ENCODE measurements around the gene LMBRD2. TPM values are rescaled to one million over a fixed set of nuclear protein-coding genes. Genes with fewer than 3 reads are reported as not detected.

LMBRD2 gene
- total RNA-seq, 1 experiment from 2014 or later: 15.2 TPM

- DNase-seq: no peak
- Histone ChIP-seq H3K4me1 (peaks cover 8% of the 10 kb centered on the region), H3K4me3 (ENCODE audit: low read depth, low read length) (no peak overlapping the region), H3K36me3 (ENCODE audit: control insufficient read depth, insufficient read depth, low read length) (peaks cover 5% of the 10 kb centered on the region), H3K9me3 (no peaks in the 10 kb centered on the region), H3K27me3 (replicated peaks; ENCODE audit: control insufficient read depth, insufficient read depth, low read length) (no peaks in the 10 kb centered on the region)
- no TSS peak for BruUV-seq (replicated peaks)
- no peak overlapping the region for H3K27ac Mint-ChIP-seq (ENCODE audit: unreplicated experiment)
- TF ChIP-seq CTCF (IDR thresholded peaks at IDR 0.05; ENCODE audit: insufficient read depth in 1 of 2, low read depth in 1 of 2, low read length in 1 of 2, severe bottlenecking in 1 of 2, unreplicated experiment in 1 of 2): no peak
- H3K36me3 Mint-ChIP-seq (ENCODE audit: insufficient read depth, unreplicated experiment): peaks cover 88% of the 10 kb centered on the region
- H3K4me1 Mint-ChIP-seq (ENCODE audit: low read depth, unreplicated experiment): peaks cover 22% of the 10 kb centered on the region
- ChIA-PET CTCF (no interaction called here), POLR2A (no interaction called here)
- intact Hi-C loops (cut with micrococcal nuclease; ENCODE audit: unreplicated experiment): no loop called here
- no peaks in the 10 kb centered on the region for H3K9me3 Mint-ChIP-seq (ENCODE audit: unreplicated experiment)
- no peaks in the 10 kb centered on the region for H3K27me3 Mint-ChIP-seq (ENCODE audit: insufficient read depth, unreplicated experiment)
- H3K4me3 Mint-ChIP-seq (ENCODE audit: unreplicated experiment): no peak overlapping the region
Observed at GRCh38 chr5:36174119-36174518, 22.4 kb upstream of the LMBRD2 start.

GRCh38 chr5:36173426-36173825, 21.7 kb upstream of the LMBRD2 start:
- intact Hi-C loops (cut with micrococcal nuclease; ENCODE audit: unreplicated experiment): no loop called here
- TF ChIP-seq CTCF (IDR thresholded peaks at IDR 0.05; ENCODE audit: insufficient read depth in 1 of 2, low read depth in 1 of 2, low read length in 1 of 2, severe bottlenecking in 1 of 2, unreplicated experiment in 1 of 2): no peak
- ChIA-PET POLR2A (no interaction called here), CTCF (no interaction called here)
- no peaks in the 10 kb centered on the region for H3K9me3 ChIP-seq
- H3K27me3 ChIP-seq (replicated peaks; ENCODE audit: control insufficient read depth, insufficient read depth, low read length): no peaks in the 10 kb centered on the region
- peaks cover 7% of the 10 kb centered on the region for H3K36me3 ChIP-seq (ENCODE audit: control insufficient read depth, insufficient read depth, low read length)
- Mint-ChIP-seq H3K27ac (ENCODE audit: unreplicated experiment) (no peak overlapping the region), H3K27me3 (ENCODE audit: insufficient read depth, unreplicated experiment) (no peaks in the 10 kb centered on the region), H3K36me3 (ENCODE audit: insufficient read depth, unreplicated experiment) (peaks cover 90% of the 10 kb centered on the region), H3K4me3 (ENCODE audit: unreplicated experiment) (no peak overlapping the region), H3K4me1 (ENCODE audit: low read depth, unreplicated experiment) (peaks cover 22% of the 10 kb centered on the region), H3K9me3 (ENCODE audit: unreplicated experiment) (no peaks in the 10 kb centered on the region)
- no TSS peak for BruUV-seq (replicated peaks)
- peaks cover 4% of the 10 kb centered on the region; the same call in 1 of the 2 replicates for H3K4me1 ChIP-seq
- DNase-seq: no peak
- H3K4me3 ChIP-seq (ENCODE audit: low read depth, low read length): no peak overlapping the region

GRCh38 chr5:36172599-36172998, 20.9 kb upstream of the LMBRD2 start:
- no peaks in the 10 kb centered on the region for H3K9me3 Mint-ChIP-seq (ENCODE audit: unreplicated experiment)
- Histone ChIP-seq H3K9me3 (no peaks in the 10 kb centered on the region), H3K36me3 (ENCODE audit: control insufficient read depth, insufficient read depth, low read length) (peaks cover 7% of the 10 kb centered on the region), H3K4me3 (ENCODE audit: low read depth, low read length) (no peak overlapping the region), H3K4me1 (peaks cover under 1% of the 10 kb centered on the region; the same call in 1 of the 2 replicates), H3K27me3 (replicated peaks; ENCODE audit: control insufficient read depth, insufficient read depth, low read length) (no peaks in the 10 kb centered on the region)
- CTCF ChIA-PET: no interaction called here
- intact Hi-C loops (cut with micrococcal nuclease; ENCODE audit: unreplicated experiment): no loop called here
- no TSS peak for BruUV-seq (replicated peaks)
- no peaks in the 10 kb centered on the region for H3K27me3 Mint-ChIP-seq (ENCODE audit: insufficient read depth, unreplicated experiment)
- H3K36me3 Mint-ChIP-seq (ENCODE audit: insufficient read depth, unreplicated experiment): peaks cover 90% of the 10 kb centered on the region
- no peak overlapping the region for H3K27ac Mint-ChIP-seq (ENCODE audit: unreplicated experiment)
- peaks cover 26% of the 10 kb centered on the region for H3K4me1 Mint-ChIP-seq (ENCODE audit: low read depth, unreplicated experiment)
- DNase-seq: no peak
- no peak overlapping the region for H3K4me3 Mint-ChIP-seq (ENCODE audit: unreplicated experiment)
- POLR2A ChIA-PET: no interaction called here
- TF ChIP-seq CTCF (IDR thresholded peaks at IDR 0.05; ENCODE audit: insufficient read depth in 1 of 2, low read depth in 1 of 2, low read length in 1 of 2, severe bottlenecking in 1 of 2, unreplicated experiment in 1 of 2): no peak

All from Caco-2 (cell line).